MG63 (cell line): Measurements from ENCODE around the gene LCLAT1. TPM values are rescaled to one million over a fixed set of nuclear protein-coding genes. Genes with fewer than 3 reads are reported as not detected.
"Not testable (repeated sequence)": the region's sequence is repeated elsewhere in the genome, so short reads cannot be mapped to it uniquely, and the experiment has no call there.

Experiments
- DNase-seq: peaks from one replicate; pipeline ENCODE4 v3.0.0-alpha.2; 2020
- H3K27me3 ChIP-seq: fragments of 250-450 bp; sonication (Bioruptor Pico); 2 replicates; pipeline ENCODE4 v1.5.1; 2020; ENCODE audit warnings: mild to moderate bottlenecking, moderate library complexity
- H3K36me3 ChIP-seq: fragments of 250-450 bp; sonication (Bioruptor Pico); 2 replicates; pipeline ENCODE4 v1.5.1; 2020; ENCODE audit warnings: mild to moderate bottlenecking, moderate library complexity
- H3K4me3 ChIP-seq: fragments of 250-450 bp; sonication (Bioruptor Pico); 2 replicates; pipeline ENCODE4 v1.5.1; 2020; ENCODE audit warnings: mild to moderate bottlenecking, moderate library complexity
- H3K9me3 ChIP-seq: fragments of 250-450 bp; sonication (Bioruptor Pico); 2 replicates; pipeline ENCODE4 v1.5.1; 2020; ENCODE audit warnings: mild to moderate bottlenecking, moderate library complexity
- total RNA-seq: library from RNA; depleted of rRNA; stranded (reverse); fragments of >200 nt; shearing (Covaris generic); gene quantifications from 2 replicates; pipeline ENCODE4 v1.2.3, GENCODE V29; 2014; ENCODE audit warnings: low replicate concordance

LCLAT1 gene
- total RNA-seq, 1 experiment from 2014 or later = 12.0 TPM

GRCh38 chr2:30622452-30622851, 175.4 kb downstream of the LCLAT1 start:
- no peaks in the 10 kb centered on the region for H3K36me3 ChIP-seq
- DNase-seq = no peak
- H3K9me3 ChIP-seq = 0 out of 2 replicates have a peak, but pooled peaks cover 2% of the 10 kb centered on the region
- H3K4me3 ChIP-seq = no peak overlapping the region
- H3K27me3 ChIP-seq = no peaks in the 10 kb centered on the region

DNA sequence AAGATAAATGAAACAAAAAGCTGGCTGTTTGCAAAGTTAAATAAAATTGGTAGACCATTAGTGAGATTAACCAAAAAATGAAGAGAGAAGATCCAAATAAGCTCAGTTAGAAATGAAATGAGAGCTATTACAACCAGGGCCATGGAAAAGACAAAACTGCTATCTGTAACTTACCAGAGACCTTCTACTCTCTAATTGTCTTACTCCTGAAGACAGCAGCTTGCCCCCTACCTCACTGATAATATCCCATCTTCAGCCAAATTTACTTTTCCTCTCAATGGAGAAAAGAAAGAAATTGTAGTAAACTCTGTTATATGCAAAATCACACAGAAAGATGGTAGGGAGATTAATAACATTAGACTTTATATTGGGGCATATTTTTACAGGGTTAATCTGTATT, 178.2 kb downstream of the LCLAT1 start:
- Histone ChIP-seq H3K36me3 (no peaks in the 10 kb centered on the region), H3K27me3 (no peaks in the 10 kb centered on the region), H3K4me3 (no peak overlapping the region), H3K9me3 (0 out of 2 replicates have a peak, but pooled peaks cover 2% of the 10 kb centered on the region)
- no peak for DNase-seq

GRCh38 chr2:30625701-30626100, 178.7 kb downstream of the LCLAT1 start:
- H3K4me3 ChIP-seq = no peak overlapping the region
- H3K27me3 ChIP-seq = no peaks in the 10 kb centered on the region
- no peak for DNase-seq
- H3K36me3 ChIP-seq = no peaks in the 10 kb centered on the region
- 0 out of 2 replicates have a peak, but pooled peaks cover 2% of the 10 kb centered on the region for H3K9me3 ChIP-seq

DNA sequence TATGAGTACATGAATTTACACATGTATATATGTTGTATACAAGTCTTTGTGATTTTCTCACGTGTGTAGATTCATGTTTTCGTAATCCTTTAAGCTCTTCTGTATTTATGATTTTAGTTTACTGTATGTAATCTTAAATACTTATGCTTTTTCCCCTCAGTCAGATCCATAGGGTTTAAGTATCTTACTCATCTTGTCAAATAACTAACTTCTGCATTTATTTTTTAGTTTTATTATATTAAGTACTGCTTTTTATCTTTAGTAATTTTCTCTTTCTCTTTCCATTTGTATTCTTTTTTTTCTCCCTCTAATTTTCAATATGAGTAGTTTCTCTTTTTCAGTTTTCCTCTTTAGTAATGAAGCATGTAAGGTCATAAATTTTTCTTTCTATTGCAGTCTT, 179.4 kb downstream of the LCLAT1 start:
- Histone ChIP-seq H3K36me3 (no peaks in the 10 kb centered on the region), H3K4me3 (no peak overlapping the region), H3K9me3 (0 out of 2 replicates have a peak, but pooled peaks cover 2% of the 10 kb centered on the region), H3K27me3 (no peaks in the 10 kb centered on the region)
- DNase-seq = no peak

DNA sequence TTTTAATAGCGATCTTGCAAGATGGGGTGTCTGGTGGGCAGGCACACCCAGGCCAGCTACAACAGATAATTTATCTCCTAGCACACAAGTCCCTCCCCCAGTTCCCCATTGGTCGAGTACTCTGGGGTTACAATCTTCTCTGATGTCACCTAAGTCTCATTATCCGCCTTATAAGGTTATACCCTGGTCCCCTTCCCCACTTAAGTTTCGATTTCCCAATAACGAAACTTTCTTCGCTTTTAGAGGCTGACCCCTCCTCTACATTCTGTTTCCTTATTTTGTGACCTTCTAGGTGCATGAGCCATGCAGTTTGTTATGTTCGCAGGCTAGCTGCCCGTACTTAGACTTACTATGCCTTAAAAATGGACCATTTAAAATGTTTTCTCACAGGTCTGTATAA, 180.1 kb downstream of the LCLAT1 start:
- Histone ChIP-seq H3K27me3 (no peaks in the 10 kb centered on the region), H3K4me3 (no peak overlapping the region), H3K9me3 (0 out of 2 replicates have a peak, but pooled peaks cover 2% of the 10 kb centered on the region)

DNA sequence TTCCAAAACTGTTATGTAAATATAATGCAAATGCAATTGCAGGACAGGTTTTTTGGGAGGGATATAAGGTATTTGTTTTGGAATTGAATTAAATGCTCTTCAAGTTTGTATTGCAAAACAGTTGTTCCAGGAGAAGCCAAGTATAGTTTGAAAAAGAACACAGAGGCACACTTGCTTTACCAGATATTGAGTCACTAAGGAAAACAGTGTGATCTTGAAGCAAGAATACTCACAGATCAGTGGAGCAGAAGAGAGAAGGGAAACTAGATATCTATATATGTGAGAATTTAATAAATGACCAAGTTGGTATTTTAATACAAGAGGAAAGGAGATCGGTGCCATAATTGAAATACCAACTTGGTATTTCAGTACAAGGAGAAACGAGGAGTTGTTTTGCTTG, 181.3 kb downstream of the LCLAT1 start:
- Histone ChIP-seq H3K4me3 (no peak overlapping the region), H3K27me3 (no peaks in the 10 kb centered on the region), H3K36me3 (no peaks in the 10 kb centered on the region), H3K9me3 (0 out of 2 replicates have a peak, but pooled peaks cover 2% of the 10 kb centered on the region)
- no peak for DNase-seq

More for the DNA sequence above, 180.1 kb downstream of the LCLAT1 start:
- DNase-seq = no peak
- no peaks in the 10 kb centered on the region for H3K36me3 ChIP-seq

GRCh38 chr2:30629866-30630265, 182.8 kb downstream of the LCLAT1 start:
- DNase-seq = peak; percentile 7
- Histone ChIP-seq H3K36me3 (no peaks in the 10 kb centered on the region), H3K9me3 (0 out of 2 replicates have a peak, but pooled peaks cover 2% of the 10 kb centered on the region), H3K4me3 (no peak overlapping the region), H3K27me3 (no peaks in the 10 kb centered on the region)

- no peaks in the 10 kb centered on the region for H3K36me3 ChIP-seq
- no peaks in the 10 kb centered on the region for H3K9me3 ChIP-seq
- H3K27me3 ChIP-seq = no peaks in the 10 kb centered on the region
- no peak overlapping the region for H3K4me3 ChIP-seq
- no peak for DNase-seq
Observed at GRCh38 chr2:30631051-30631671, 184.1 kb downstream of the LCLAT1 start.

DNA sequence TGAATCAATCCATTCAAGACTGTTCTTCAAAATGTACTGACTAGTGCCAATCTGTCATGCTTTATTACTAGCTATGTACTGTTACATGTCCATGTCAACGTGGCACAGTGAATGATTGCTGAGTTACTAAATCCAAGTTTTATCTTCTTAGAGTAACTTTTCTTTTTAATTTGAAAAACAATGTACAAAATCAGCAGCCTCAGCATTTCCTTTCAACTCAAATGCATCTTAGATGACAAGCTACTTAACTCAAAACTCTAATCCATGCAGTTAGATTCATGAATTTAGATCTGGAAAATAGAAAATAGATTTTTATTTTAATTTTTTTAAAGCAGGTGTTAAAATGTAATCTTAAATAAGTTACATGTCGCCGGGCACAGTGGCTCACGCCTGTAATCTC, 186.0 kb downstream of the LCLAT1 start:
- Histone ChIP-seq H3K4me3 (no peak overlapping the region), H3K27me3 (no peaks in the 10 kb centered on the region), H3K36me3 (no peaks in the 10 kb centered on the region), H3K9me3 (no peaks in the 10 kb centered on the region)
- DNase-seq = no peak

GRCh38 chr2:30636311-30636710, 189.3 kb downstream of the LCLAT1 start:
- Histone ChIP-seq H3K9me3 (no peaks in the 10 kb centered on the region), H3K27me3 (no peaks in the 10 kb centered on the region), H3K4me3 (no peak overlapping the region), H3K36me3 (peaks cover 3% of the 10 kb centered on the region; the same call in 1 of the 2 replicates)
- no peak for DNase-seq

- Histone ChIP-seq H3K27me3 (no peaks in the 10 kb centered on the region), H3K4me3 (no peak overlapping the region), H3K9me3 (no peaks in the 10 kb centered on the region), H3K36me3 (peaks cover 3% of the 10 kb centered on the region; the same call in 1 of the 2 replicates)
- no peak for DNase-seq
Observed at GRCh38 chr2:30639836-30640235, 192.8 kb downstream of the LCLAT1 start.

DNA sequence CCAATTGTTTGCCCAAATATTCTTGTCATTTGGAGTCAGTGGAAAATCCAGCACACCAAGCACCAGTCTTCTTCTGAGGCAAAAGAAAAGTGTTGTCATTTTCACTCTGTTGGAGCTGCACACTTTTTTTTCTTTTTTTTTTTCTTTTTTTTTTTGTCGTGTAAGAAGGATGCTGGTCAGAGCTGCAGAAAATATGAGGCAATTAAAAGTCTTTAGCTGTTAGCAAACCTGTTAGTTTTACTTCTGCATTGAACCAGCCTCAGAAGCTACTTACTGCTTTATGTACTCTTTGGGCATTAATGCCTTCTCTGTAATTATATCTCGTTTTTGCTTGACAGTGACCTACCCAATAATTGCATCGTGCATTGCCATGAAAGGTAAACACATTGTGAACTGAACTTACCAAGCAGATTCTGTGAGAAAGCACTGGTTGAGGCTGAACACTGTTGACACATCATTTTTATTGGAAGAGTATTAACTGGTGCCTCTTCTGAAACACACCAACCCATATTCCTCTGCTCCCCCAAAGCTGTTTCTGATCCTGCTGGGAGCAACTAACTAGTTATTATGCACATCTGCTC, 194.8 kb downstream of the LCLAT1 start:
- H3K27me3 ChIP-seq = no peaks in the 10 kb centered on the region
- H3K36me3 ChIP-seq = peaks cover 3% of the 10 kb centered on the region; the same call in 1 of the 2 replicates
- no peak overlapping the region for H3K4me3 ChIP-seq
- H3K9me3 ChIP-seq = no peaks in the 10 kb centered on the region
- DNase-seq = no peak

DNA sequence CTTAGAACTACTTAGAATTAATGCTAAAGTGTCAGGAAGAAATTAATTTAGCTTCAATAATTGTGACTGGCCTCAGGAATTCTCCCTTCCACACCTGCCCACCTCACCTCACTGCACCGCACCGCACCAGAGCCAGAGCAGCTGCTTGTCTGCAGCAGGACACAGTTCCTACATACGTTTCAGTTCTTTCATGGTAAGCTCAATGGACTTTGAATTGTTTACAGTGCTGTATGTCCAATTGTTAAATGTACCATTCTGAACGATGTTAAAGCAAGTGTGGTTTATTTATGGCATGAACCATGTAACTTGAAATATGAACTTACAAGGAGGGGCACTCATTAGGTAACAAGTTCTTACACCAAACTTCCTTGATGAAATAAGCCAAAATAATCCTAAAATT, 196.0 kb downstream of the LCLAT1 start:
- not testable (repeated sequence) for DNase-seq, H3K4me3 ChIP-seq, H3K27me3 ChIP-seq, H3K9me3 ChIP-seq, H3K36me3 ChIP-seq

GRCh38 chr2:30643674-30644073, 196.6 kb downstream of the LCLAT1 start:
- Histone ChIP-seq H3K9me3 (no peaks in the 10 kb centered on the region), H3K27me3 (no peaks in the 10 kb centered on the region), H3K36me3 (peaks cover 3% of the 10 kb centered on the region; the same call in 1 of the 2 replicates), H3K4me3 (no peak overlapping the region)
- DNase-seq = no peak

GRCh38 chr2:30645081-30645744, 198.2 kb downstream of the LCLAT1 start:
- no peaks in the 10 kb centered on the region for H3K36me3 ChIP-seq
- no peaks in the 10 kb centered on the region for H3K27me3 ChIP-seq
- H3K4me3 ChIP-seq = no peak overlapping the region
- no peak for DNase-seq
- H3K9me3 ChIP-seq = no peaks in the 10 kb centered on the region

DNA sequence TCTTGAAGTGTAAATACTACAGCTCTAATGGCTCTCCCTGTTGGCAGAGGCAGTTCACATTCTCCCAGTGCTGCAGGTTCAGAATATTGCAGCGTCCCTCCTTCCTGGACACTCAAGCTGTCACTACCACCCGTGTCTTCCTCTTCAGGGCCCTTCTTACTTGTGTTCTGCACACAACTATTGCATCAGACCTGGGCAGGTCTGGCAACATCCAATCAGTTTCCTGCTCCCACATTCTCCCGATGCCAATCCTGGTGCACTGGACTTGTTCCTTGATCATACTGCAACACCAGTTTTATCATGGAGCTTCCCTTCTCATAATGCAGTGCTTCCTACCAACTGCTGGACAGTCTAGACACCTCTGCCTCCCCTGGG, 198.7 kb downstream of the LCLAT1 start:
- H3K36me3 ChIP-seq = no peaks in the 10 kb centered on the region
- no peak for DNase-seq
- no peaks in the 10 kb centered on the region for H3K9me3 ChIP-seq
- H3K27me3 ChIP-seq = no peaks in the 10 kb centered on the region
- no peak overlapping the region for H3K4me3 ChIP-seq

DNA sequence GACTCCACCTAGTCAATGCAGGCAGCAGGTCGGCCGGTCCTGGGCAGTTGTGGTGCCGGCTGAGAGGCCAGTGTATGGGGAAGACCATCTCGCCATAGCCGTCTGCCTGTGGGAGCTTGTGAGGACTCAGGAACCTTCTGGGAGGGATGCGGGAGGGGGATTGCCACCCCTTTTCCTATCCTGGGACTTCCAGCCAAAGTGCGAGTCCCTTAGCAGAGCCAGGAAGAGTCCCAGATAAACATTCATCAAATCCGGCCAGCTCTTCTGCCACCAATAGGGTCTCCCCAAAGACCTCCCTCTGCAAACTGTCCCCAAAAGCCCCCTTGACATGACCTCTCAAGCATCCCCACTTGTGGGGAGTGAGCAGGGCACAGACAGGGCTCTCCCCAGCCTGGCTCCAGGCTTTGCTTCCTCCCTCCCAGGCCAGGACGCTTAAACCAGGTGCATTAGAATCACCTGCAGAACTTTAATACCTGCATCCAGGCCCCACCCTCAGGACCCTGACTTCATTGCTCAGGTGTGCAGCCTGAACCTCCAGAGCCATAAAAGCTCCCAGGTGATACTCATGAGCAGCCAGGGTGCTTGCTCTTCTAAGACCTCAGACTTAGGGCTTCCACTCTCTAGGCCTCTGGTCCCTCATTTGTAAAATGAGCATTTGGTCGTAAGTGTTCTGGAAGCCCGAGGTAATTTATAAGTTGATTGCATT, 200.9 kb downstream of the LCLAT1 start:
- no peak for DNase-seq
- Histone ChIP-seq H3K36me3 (no peaks in the 10 kb centered on the region), H3K27me3 (no peaks in the 10 kb centered on the region), H3K9me3 (no peaks in the 10 kb centered on the region), H3K4me3 (no peak overlapping the region)
